ENCODE results near the gene STX8.

STX8 gene

DNA sequence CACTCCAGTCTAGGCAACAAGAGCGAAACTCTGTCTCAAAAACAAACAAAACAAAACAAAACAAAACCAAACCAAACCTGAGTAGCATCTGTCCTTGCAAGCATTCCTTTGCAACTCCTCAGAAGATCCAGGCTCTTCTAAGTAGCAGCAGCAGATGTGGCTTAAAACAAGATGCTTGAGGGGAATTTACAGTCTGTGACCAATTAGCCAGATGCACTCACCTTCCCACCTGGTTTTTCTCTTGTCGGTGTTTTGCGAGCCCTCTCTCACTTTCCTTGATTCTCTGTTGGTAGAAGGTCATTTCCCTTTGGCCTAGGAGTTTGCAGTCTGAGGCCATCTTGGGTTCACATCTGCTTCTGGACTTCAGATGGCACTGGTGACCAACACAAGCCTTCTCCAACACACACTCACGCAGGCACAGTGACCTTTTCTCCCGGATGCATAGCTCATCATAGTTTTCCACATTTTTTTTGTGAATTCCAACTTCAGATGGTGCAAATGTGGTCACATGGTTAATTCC lies 276.8 kb downstream of the STX8 start:
- FAIRE-seq (no peak), DNase-seq (ENCODE audit: insufficient read length) (no peak)
- TF ChIP-seq POLR2AphosphoS5 (IDR thresholded peaks at IDR 0.05; ENCODE audit: low read depth, low read length) = no peak
- no peak for TF ChIP-seq POLR2A (IDR thresholded peaks at IDR 0.05; ENCODE audit: low read depth, low read length)
- no peak for TF ChIP-seq TAF1 (IDR thresholded peaks at IDR 0.05; ENCODE audit: borderline replicate concordance, low read depth, low read length)

DNA sequence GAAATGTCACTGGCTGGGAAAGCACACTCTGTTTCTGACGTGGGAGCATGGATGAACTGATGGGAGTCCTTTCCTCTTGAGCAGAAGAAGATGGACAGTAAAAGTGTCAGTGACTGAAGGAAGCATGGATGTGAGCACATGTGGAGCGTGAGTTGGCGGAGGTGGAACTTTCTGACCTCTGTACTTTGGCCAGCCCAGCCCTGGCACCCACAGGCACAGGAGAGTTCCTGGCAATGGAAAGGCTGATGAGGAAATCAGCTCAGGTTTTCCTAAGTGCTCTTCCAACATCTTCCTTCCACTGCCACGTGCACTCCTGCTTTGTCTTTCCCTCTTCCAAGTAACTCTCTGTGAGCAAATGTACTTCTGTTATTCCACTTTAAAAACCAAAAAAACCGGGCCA lies 277.5 kb downstream of the STX8 start:
- FAIRE-seq = no peak
- DNase-seq (ENCODE audit: insufficient read length) = no peak
- TF ChIP-seq POLR2AphosphoS5 (IDR thresholded peaks at IDR 0.05; ENCODE audit: low read depth, low read length) (no peak), POLR2A (IDR thresholded peaks at IDR 0.05; ENCODE audit: low read depth, low read length) (no peak), TAF1 (IDR thresholded peaks at IDR 0.05; ENCODE audit: borderline replicate concordance, low read depth, low read length) (no peak)

DNA sequence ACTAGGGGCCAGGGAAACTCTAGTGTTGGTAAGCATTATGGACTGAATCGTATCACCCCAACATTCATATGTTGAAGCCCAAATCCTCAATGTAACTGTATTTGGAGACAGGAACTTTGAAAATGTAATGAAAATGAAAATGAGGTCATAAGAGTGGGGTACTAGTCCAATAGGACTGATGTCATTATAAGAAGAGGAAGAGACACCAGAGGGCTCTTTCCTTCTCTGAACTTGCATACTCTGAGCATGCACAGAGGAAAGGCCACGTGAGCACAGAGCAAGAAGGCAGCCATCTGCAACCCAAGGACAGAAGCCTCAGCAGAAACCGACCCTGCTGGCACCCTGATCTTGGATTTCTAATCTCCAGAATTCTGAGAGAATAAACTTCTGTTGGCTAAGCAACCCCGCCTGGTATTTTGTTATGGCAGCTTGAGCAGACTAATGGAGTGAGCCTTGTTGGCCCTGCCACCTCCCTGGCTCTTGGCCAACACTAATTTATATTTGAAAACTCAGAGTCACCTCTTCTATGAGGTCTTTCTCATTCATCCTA lies 280.9 kb downstream of the STX8 start:
- no peak for DNase-seq (ENCODE audit: insufficient read length)
- TF ChIP-seq POLR2AphosphoS5 (IDR thresholded peaks at IDR 0.05; ENCODE audit: low read depth, low read length) (no peak), POLR2A (IDR thresholded peaks at IDR 0.05; ENCODE audit: low read depth, low read length) (no peak), TAF1 (IDR thresholded peaks at IDR 0.05; ENCODE audit: borderline replicate concordance, low read depth, low read length) (no peak)
- FAIRE-seq = no peak

DNA sequence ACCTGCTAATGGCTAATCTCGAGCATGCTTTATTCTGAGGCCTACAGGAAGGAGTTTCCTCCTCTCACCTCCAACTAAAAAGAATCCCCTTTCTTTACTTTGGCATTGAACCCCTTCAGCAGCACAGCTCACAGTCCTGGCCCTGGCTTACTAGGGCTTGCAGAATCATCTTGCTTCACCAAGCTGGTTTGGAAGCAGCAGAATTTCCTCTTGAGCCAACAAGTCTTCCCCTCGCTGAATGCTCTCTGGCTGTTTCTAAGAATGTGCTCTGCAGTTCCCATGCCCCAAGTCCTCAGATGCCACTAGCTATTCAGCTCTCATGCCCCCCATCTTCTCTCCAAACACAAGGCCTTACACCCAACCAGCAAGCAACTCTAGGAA lies 283.1 kb downstream of the STX8 start:
- TF ChIP-seq TAF1 (IDR thresholded peaks at IDR 0.05; ENCODE audit: borderline replicate concordance, low read depth, low read length) (no peak), POLR2AphosphoS5 (IDR thresholded peaks at IDR 0.05; ENCODE audit: low read depth, low read length) (no peak), POLR2A (IDR thresholded peaks at IDR 0.05; ENCODE audit: low read depth, low read length) (no peak)
- no peak for FAIRE-seq

DNA sequence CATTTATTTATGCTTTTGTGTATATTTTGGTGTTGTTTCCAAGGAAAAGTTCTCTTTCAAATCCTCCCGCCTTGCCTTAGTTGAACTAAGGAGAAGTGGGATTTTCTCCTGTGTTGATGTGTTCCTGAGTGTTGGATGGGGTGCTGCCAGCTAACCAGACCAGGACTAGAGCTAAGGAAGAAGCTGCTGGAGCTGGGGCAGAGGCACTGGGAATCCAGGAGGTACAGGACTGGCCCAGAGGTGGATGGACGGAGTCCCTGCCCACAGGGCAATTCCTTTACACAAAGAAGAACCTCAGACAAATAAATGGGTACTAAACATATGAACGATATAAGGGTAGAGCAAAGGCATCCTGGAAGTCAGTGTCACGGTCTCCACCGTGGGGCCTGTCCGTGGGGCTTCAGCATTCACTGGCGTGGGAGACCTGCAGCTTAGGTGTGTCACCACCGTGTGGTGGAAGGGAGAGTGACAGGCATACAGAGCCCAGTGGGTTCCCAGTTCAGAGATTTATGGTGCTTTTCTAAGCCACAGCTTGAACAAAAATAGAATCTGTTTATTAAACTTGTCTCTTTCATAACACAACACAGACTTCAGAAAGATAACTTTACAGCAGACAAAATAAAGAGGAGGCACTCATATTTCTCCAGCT lies 283.6 kb downstream of the STX8 start:
- TF ChIP-seq TAF1 (IDR thresholded peaks at IDR 0.05; ENCODE audit: borderline replicate concordance, low read depth, low read length) = no peak
- no peak for TF ChIP-seq POLR2A (IDR thresholded peaks at IDR 0.05; ENCODE audit: low read depth, low read length)
- TF ChIP-seq POLR2AphosphoS5 (IDR thresholded peaks at IDR 0.05; ENCODE audit: low read depth, low read length) = no peak
- DNase-seq (ENCODE audit: insufficient read length) = peak; percentile 46
- peak; percentile 48 for FAIRE-seq

More for the DNA sequence above, 283.1 kb downstream of the STX8 start:
- no peak for DNase-seq (ENCODE audit: insufficient read length)

DNA sequence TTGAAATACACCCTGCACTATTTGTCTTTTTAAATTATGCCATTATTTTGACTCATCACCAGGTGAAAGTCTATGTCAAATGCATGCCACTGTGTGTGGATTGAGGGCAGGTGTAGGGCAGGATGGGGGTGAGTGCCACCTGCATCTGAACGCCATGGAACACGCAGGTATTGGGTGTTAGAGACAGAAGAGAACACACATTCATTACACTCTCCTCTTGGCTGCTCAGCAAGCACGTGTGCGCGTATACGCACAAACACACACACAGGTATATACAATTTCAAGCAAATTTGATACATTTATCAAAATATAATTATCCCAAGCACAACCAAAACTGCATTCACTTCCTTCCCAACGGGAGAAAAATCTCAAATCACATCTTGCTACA lies 285.4 kb downstream of the STX8 start:
- FAIRE-seq = peak; percentile 83

DNA sequence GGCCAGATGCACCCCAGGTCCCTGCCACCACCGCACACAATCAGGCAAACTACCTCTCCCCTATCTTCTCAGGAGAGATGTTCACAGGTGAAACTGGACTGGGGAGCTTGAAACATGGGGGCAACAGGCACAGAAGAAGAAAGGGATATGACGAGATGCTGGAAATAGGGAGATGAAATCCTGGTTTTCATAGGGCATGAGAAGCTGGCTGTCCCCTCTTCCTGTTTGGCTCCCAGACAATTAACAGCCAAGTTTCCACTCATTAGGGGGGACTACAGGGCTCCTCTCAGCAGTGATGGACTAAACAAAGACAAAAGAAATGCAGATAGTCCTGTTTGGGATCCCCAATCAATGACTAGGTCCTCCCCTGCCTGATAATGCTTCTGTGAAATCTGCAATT lies 288.3 kb downstream of the STX8 start:
- TF ChIP-seq POLR2A (IDR thresholded peaks at IDR 0.05; ENCODE audit: low read depth, low read length) = no peak
- TF ChIP-seq POLR2AphosphoS5 (IDR thresholded peaks at IDR 0.05; ENCODE audit: low read depth, low read length) = no peak
- no peak for TF ChIP-seq TAF1 (IDR thresholded peaks at IDR 0.05; ENCODE audit: borderline replicate concordance, low read depth, low read length)
- FAIRE-seq (no peak), DNase-seq (ENCODE audit: insufficient read length) (no peak)

More for the DNA sequence above, 285.4 kb downstream of the STX8 start:
- no peak for DNase-seq (ENCODE audit: insufficient read length)
- no peak for TF ChIP-seq POLR2AphosphoS5 (IDR thresholded peaks at IDR 0.05; ENCODE audit: low read depth, low read length)
- TF ChIP-seq POLR2A (IDR thresholded peaks at IDR 0.05; ENCODE audit: low read depth, low read length) = no peak
- no peak for TF ChIP-seq TAF1 (IDR thresholded peaks at IDR 0.05; ENCODE audit: borderline replicate concordance, low read depth, low read length)

DNA sequence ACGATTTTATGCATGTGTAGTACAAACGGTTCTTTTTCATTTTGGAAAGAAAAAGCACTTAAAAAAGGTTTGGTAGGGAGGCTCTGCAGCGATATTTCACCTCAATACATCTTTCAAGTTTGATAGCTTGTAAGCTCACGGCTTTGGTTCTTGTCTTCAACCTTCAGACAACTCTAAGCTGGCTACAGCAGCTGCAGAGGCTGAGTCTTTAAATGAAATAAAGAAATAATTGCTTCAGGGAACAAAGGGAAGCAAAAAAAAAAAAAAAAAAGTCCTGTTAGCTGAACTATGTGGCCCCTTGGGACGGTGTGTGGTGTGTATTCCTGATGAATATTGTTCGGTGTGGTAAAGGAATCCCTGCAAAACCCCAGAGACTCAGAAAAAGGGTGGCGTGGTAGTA lies 289.2 kb downstream of the STX8 start:
- no peak for DNase-seq (ENCODE audit: insufficient read length)
- no peak for FAIRE-seq
- TF ChIP-seq TAF1 (IDR thresholded peaks at IDR 0.05; ENCODE audit: borderline replicate concordance, low read depth, low read length) (no peak), POLR2A (IDR thresholded peaks at IDR 0.05; ENCODE audit: low read depth, low read length) (no peak), POLR2AphosphoS5 (IDR thresholded peaks at IDR 0.05; ENCODE audit: low read depth, low read length) (no peak)

DNA sequence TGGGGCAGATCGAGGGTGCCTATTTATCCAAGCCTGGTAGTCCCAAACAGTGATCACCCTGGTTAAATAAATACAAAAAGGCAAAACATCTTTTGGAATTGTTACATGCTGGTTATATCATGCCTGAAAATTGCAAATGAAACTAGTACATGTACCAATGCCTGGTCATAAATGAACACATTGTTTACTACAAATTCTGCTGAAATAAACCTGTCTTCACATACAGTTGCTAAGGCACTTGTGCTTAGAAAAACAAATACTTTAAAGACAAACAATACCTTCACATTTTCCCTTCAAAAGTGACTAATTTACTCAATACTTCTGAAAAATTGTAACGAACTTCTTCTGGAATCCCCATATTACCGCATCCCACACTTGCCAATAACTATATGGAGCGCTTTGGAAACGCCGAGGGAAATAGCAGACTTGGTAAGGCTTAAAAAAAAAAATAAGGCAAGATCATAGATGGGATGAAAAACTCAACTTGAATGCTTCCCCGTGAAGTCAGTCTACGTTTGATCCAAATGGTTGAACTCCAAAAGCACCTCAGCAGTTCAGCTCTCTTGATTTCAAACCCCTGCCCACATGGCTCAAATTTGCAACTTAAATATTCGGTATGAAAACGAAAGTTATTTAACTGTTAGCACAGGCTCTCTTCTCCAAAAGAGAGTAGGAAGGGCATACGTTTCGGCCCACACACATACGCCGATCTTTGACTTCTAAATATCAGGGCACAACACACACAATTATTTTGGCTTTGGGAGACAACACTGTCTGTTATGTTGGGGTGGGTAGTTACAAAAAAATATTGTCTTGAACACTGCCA lies 289.8 kb downstream of the STX8 start:
- DNase-seq (ENCODE audit: insufficient read length) = no peak
- TF ChIP-seq POLR2A (IDR thresholded peaks at IDR 0.05; ENCODE audit: low read depth, low read length) (no peak), TAF1 (IDR thresholded peaks at IDR 0.05; ENCODE audit: borderline replicate concordance, low read depth, low read length) (no peak), POLR2AphosphoS5 (IDR thresholded peaks at IDR 0.05; ENCODE audit: low read depth, low read length) (no peak)
- peak; percentile 46 for FAIRE-seq

DNA sequence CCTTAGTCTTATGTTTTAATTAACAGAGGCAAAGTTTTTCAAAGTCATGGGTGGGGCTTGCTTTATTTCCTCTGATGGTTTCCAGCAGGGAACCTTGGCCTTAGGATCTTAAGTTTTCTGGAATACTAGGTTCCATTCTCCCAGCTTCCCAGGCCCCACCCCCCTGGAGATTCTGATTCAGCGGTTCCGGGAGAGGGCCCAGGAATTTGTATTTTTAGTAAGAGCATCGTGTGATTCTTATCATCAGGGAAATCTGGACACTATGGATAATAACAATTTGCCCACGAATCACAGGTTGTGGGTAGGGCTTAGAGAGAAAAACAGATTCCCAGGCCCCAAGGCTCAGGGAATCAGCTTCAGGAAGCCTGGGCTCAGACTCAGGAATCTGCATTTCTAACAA lies 290.7 kb downstream of the STX8 start:
- FAIRE-seq (no peak), DNase-seq (ENCODE audit: insufficient read length) (no peak)
- TF ChIP-seq POLR2A (IDR thresholded peaks at IDR 0.05; ENCODE audit: low read depth, low read length) (no peak), TAF1 (IDR thresholded peaks at IDR 0.05; ENCODE audit: borderline replicate concordance, low read depth, low read length) (no peak), POLR2AphosphoS5 (IDR thresholded peaks at IDR 0.05; ENCODE audit: low read depth, low read length) (no peak)

DNA sequence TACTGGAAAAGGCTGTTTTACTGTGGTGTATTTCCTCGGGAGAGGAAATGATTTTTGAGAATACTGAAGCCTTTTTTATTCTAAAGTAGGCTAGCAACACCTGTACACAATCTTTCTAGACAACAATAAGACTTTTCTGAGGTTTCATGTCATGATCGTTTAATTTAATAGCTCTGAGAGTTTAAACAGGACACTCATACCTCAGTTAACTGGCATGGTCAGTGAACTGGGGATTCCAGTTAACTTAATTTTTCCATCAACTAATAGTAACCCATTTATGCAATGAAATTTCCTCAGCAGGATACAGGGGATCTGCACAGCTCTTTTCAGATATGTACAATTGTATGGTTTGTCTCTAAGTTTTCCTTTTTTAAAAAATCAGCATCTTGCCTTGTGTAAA lies 291.7 kb downstream of the STX8 start:
- FAIRE-seq (no peak), DNase-seq (ENCODE audit: insufficient read length) (no peak)
- TF ChIP-seq TAF1 (IDR thresholded peaks at IDR 0.05; ENCODE audit: borderline replicate concordance, low read depth, low read length) (no peak), POLR2AphosphoS5 (IDR thresholded peaks at IDR 0.05; ENCODE audit: low read depth, low read length) (no peak), POLR2A (IDR thresholded peaks at IDR 0.05; ENCODE audit: low read depth, low read length) (no peak)

All from GM12892 (cell line).